GM12878 (cell line): ENCODE data around the gene CLASP1.

Experiments
- CBX5 ChIP-seq: sonication (generic); IDR thresholded peaks from 2 replicates; pipeline ENCODE4 v1.6.1; 2016; ENCODE audit warnings: low read depth, moderate library complexity, mild to moderate bottlenecking, inconsistent platforms
- POLR2AphosphoS5 ChIP-seq: IDR thresholded peaks from 2 replicates; pipeline ENCODE4 v1.6.1; 2011; ENCODE audit warnings: mild to moderate bottlenecking, low read length, inconsistent platforms

GRCh38 chr2:121287956-121288355 is 361.3 kb downstream of the CLASP1 start:
- TF ChIP-seq CBX5 = no peak
- no peak for TF ChIP-seq POLR2AphosphoS5
